PC-3 (cell line): ENCODE results near the gene PCID2.

Experiments
- CTCF ChIP-seq: fragments of 300-600 bp; sonication (generic); conservative IDR thresholded peaks from 2 replicates; pipeline ENCODE4 v1.5.1; 2017; ENCODE audit warnings: antibody characterized with exemption, low read depth, mild to moderate bottlenecking, low read length
- EZH2phosphoT487 ChIP-seq: fragments of 300-600 bp; sonication (generic); IDR thresholded peaks from 2 replicates; pipeline ENCODE4 v1.6.1; 2018; ENCODE audit warnings: mild to moderate bottlenecking, antibody characterized with exemption, low read length, borderline replicate concordance

- TF ChIP-seq EZH2phosphoT487 (no peak), CTCF (no peak)
Measured at GRCh38 chr13:113239986-113240385, 31.5 kb upstream of the PCID2 start.
